ENCODE results near the gene ABLIM1. TPM values are rescaled to one million over a fixed set of nuclear protein-coding genes. Genes with fewer than 3 reads are reported as not detected.
A peak's percentile ranks its signal among the peaks of the same experiment; 100 is the strongest.
"Not testable (repeated sequence)": the region's sequence is repeated elsewhere in the genome, so short reads cannot be mapped to it uniquely, and the experiment has no call there.

The ABLIM1 gene
- total RNA-seq, 6 experiments from 2014 or later: 38.8 to 76.5 (median 50.6) TPM

DNA sequence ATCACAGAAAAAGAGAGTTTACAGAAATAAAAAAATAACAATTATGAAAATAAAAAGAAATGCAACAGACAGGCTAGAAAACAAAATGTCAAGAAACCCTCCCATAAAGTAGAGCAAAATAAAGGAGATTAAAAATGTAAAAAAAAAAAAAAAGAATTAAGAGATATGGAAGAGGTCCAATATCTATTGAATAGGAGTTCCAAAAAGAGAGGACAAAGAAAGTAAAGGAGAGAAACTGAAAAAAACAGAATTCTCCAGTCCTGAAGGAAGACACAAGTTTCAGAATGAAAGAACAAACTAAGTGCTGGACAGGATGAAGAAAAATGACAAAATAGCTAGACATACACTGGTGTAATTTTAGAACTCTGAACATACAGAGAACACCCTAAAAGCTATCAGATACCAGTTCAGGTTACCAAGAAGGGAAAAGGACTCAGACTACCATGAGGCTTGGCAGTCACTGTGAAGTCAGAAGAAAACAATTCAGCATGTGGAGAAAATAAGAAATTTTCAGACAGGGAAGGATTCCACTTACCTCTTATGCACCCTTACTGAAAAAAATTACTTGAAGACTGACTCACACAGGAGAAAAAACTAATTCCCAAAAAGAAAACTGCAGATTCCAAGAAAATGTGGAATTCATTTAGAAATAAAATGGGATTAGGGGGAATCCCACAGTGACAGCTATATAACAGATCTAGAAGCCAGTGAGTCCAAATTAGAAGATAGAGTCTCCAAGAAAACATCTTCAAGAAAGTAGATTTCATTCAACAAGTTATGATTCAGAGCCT lies 40.4 kb upstream of the ABLIM1 start:
- H3K27me3 ChIP-seq: no peaks in the 10 kb centered on the region
- H3K36me3 ChIP-seq: no peaks in the 10 kb centered on the region
- H3K27ac ChIP-seq: no peak overlapping the region
- no peaks in the 10 kb centered on the region for H3K4me1 ChIP-seq
- DNase-seq (no peak), ATAC-seq (no peak)
- intact Hi-C loops (cut with DNase I): loop anchor here in 1 of 2 donors (10.0 kb wide), 2 partner anchors 154 to 224 kb away; no protein-coding TSS in a partner anchor
- no peak overlapping the region for H3K4me3 ChIP-seq
- no peaks in the 10 kb centered on the region for H3K9me3 ChIP-seq
- no peak for TF ChIP-seq CTCF (IDR thresholded peaks at IDR 0.05)
- TF ChIP-seq POLR2A (IDR thresholded peaks at IDR 0.05): no peak

DNA sequence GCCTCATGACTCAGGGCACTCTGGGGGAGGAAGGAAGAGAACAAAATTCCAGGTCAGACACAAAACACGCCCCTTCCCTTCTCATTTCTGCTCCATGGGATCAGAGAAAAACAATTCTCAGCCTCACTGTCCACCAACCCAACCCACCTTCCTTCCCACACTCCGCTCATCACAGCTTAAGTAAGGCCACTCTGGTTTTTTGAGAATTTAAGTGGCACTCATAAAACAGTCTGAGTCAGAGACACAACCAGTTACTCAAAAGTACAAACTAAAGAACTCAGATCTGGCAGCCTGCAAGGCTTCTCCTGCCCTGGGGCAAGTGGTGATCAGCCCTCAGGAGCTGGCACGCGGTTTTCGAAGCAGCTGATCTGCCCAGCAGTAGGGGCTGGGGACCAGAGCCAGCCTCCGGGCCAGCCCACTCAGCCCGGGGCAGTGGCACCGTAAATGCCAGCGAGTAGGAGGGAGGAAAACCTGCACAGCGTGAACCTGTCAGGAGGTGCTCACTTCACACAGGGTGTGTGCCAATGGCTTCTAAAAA lies 39.1 kb upstream of the ABLIM1 start:
- WGBS (ENCODE audit: insufficient coverage, low coverage, low lambda C conversion rate, missing lambda C conversion rate): 67% methylated on average over 6 of the region's 10 CpGs
- intact Hi-C loops (cut with DNase I): loop anchor here in 1 of 2 donors (10.0 kb wide), 2 partner anchors 152 to 222 kb away; no protein-coding TSS in a partner anchor

DNA sequence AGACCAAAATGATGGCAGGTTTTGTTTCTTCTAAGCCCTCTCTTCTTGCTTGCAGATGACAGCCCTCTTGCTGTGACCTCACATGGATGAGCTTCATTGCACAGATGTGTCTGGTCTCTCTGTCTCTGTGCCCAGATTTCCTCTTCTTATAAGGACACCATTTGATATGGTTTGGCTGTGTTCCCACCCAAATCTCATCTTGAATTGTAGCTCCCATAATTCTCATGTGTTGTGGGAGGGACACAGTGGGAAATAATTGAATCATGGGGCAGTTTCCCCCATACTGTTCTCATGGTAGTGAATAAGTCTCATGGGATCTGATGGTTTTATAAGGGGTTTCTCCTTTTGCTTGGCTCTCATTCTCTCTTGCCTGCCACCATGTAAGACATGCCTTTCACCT lies 38.2 kb upstream of the ABLIM1 start:
- not testable (repeated sequence) for ATAC-seq, H3K27ac ChIP-seq, H3K9me3 ChIP-seq, DNase-seq, H3K36me3 ChIP-seq, H3K4me1 ChIP-seq, H3K27me3 ChIP-seq, H3K4me3 ChIP-seq
- intact Hi-C loops (cut with DNase I): loop anchor here in 1 of 2 donors (10.0 kb wide), 2 partner anchors 152 to 222 kb away; no protein-coding TSS in a partner anchor

More for the DNA sequence above, 39.1 kb upstream of the ABLIM1 start:
- ATAC-seq (no peak), DNase-seq (no peak)
- no peaks in the 10 kb centered on the region for H3K27me3 ChIP-seq
- no peak overlapping the region for H3K27ac ChIP-seq
- TF ChIP-seq POLR2A (IDR thresholded peaks at IDR 0.05): no peak
- TF ChIP-seq CTCF (IDR thresholded peaks at IDR 0.05): no peak
- no peaks in the 10 kb centered on the region for H3K4me1 ChIP-seq
- H3K9me3 ChIP-seq: no peaks in the 10 kb centered on the region
- H3K36me3 ChIP-seq: no peaks in the 10 kb centered on the region
- no peak overlapping the region for H3K4me3 ChIP-seq

DNA sequence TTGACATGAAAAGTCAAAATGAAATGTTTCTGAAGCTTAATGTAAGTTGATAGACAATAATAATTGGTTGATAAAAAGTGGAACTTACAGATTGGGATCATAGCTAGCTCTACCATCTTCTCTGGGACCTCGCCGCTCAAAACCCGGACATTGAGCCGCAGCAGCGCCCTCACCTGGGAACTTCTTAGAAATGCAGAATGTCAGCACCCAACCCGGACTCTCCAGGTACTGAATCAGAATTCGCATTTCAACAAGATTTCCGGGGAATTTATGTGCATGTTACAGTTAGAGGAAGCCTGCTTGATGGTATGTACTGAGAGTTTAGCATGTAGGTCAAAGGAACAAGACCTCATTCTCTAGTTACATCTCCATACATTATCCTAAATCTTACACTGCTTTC lies 36.7 kb upstream of the ABLIM1 start:
- ATAC-seq: peak; percentile 90 to 97 (median 94)
- H3K4me1 ChIP-seq: no peaks in the 10 kb centered on the region
- H3K4me3 ChIP-seq: no peak overlapping the region
- no peaks in the 10 kb centered on the region for H3K9me3 ChIP-seq
- WGBS (ENCODE audit: insufficient coverage, low coverage, low lambda C conversion rate, missing lambda C conversion rate): 15% methylated on average over 8 of the region's 8 CpGs
- no peak overlapping the region for H3K27ac ChIP-seq
- peak; percentile 35 to 64 (median 57) for DNase-seq
- intact Hi-C loops (cut with DNase I): loop anchor here in 1 of 2 donors (10.0 kb wide), 2 partner anchors 150 to 220 kb away; no protein-coding TSS in a partner anchor
- no peaks in the 10 kb centered on the region for H3K27me3 ChIP-seq
- no peaks in the 10 kb centered on the region for H3K36me3 ChIP-seq
- TF ChIP-seq POLR2A (IDR thresholded peaks at IDR 0.05) (no peak), CTCF (IDR thresholded peaks at IDR 0.05) (peak; percentile 47 to 81 (median 68))

DNA sequence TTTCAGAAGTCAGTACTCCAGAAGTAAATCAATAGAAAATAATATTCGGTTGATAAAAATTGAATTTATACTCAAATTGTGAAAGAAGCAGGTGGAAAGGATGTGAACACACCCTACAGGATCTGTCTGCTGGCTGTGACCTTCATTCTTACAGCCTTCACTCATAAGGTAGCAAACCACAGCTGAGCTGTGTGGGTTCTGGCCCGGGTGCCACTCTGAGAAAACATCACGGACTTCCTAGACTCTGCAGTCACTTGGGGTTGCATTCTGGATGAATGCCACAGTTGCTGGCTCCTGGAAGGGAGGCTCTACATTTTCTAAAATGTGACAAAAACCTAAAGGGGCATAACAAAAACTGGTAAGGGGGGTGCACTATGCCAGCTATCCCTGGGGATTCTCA lies 36.0 kb upstream of the ABLIM1 start:
- Histone ChIP-seq H3K4me3 (no peak overlapping the region), H3K27ac (no peak overlapping the region), H3K36me3 (no peaks in the 10 kb centered on the region), H3K4me1 (no peaks in the 10 kb centered on the region), H3K9me3 (no peaks in the 10 kb centered on the region), H3K27me3 (no peaks in the 10 kb centered on the region)
- no peak for DNase-seq
- TF ChIP-seq POLR2A (IDR thresholded peaks at IDR 0.05) (no peak), CTCF (IDR thresholded peaks at IDR 0.05) (no peak)
- intact Hi-C loops (cut with DNase I): loop anchor here in 1 of 2 donors (10.0 kb wide), 2 partner anchors 149 to 219 kb away; no protein-coding TSS in a partner anchor
- ATAC-seq: peak in 1 of 4 donors; percentile 22
- WGBS (ENCODE audit: insufficient coverage, low coverage, low lambda C conversion rate, missing lambda C conversion rate): 37% methylated on average over 2 of the region's 3 CpGs
